ENCODE results near the gene SRGAP3.
A peak's percentile ranks its signal among the peaks of the same experiment; 100 is the strongest.
"Not testable (repeated sequence)": the region's sequence is repeated elsewhere in the genome, so short reads cannot be mapped to it uniquely, and the experiment has no call there.

The SRGAP3 gene

DNA sequence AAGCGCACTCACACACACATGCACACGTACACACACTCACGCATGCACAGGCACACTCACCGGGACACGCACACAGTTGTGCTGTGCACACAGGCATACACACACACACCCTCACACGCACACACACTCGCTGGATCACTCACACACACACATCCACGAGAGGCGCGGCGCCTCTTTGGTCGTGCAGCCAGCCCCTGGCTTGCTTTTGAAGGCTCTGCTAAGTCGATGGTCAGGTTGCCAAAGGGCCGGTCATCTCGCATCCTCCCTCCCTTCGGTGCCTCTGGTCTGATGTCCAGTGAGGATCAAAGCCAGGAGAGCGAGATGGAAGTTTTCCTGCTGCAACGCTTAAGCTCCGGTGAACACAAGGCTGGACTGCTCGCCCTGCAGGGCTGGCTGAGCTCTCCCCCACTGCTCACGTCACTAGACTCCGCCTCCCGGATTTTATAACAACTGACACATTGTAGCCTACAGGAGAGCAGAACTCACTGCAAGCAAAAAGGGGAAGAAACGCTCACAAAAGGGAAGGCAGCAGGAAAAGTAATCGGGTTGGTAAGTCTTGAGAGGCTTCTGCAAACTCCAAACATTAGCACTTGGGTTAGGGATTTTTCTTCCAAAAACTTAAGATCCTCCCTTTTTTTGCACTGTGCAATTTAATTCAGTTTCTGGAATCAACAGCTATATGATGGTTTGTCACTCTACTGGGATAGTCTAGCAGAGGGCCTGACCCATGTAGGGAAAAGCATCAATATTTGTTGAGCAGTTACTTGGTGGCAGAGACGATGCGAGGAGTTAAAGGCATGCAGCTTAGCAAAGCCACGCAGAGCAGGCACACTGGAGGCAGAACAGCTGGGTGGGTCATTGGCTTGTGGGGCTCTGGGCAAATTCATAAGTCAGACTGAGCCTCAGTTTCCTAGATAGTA, at the start of gene SRGAP3:
SRGAP3 (minus strand) TSS at position 374 of the 920 bp plus-strand sequence. CDS start 695 bp downstream, outside the sequence.
- DNase-seq (ENCODE audit: low read depth, low spot score): peak; percentile 60

DNA sequence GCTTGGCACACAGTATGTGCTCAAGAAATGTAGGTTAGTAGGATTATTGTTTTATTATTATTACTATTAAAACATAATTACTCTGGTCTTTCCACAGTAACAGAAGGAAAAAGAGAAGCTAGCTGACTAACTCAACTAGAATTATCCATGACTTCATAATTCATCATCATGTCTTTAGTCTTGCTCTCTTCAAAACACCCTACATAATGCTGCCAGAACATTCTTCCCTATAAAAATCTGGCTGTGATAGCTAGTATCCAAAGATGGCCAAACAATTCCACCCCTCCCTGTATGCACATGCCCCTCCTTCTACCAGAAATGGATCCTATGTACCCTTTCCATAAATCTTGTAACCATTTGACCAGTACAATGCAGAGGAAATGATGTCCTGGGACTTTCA, 48.8 kb upstream of the SRGAP3 start:
- DNase-seq (ENCODE audit: low read depth, low spot score): no peak

DNA sequence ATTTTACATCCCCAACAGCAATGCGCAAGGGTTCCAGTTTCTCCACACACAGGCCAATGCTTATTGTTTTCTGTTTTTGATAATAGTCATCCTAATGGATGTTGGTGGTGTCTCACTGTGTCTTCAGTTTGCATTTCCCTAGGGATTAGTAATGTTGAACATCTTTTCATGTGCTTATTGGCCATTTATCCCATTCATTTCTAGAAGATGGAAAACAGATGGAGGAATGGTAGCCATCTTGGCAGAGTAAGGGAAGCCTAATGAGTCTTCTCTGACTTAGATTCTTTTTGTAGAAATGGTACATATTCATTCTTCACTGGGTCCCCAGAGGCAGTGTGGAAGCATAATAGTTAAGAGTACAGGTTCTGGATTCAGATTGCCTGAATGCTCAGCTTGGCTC, 46.8 kb upstream of the SRGAP3 start:
- DNase-seq (ENCODE audit: low read depth, low spot score): no peak

DNA sequence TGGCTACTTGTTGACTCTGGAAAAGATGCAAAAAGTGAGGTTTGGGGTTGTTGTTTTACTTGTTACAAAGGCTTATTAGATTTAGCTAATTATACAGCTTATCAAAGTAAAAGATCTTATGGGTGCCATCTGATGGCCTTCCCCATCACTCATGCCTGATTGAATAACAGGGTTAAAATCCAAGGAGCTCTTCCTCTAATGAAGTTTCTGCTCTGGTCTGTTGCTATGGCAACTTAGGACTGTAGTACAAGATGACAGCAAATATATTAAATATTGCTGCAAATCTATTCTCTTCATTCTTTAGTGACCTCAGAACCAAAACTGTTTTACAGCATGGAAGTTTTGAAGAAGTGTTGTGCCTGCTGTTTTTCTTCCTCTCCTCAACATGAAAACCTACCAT, 45.6 kb upstream of the SRGAP3 start:
- no peak for DNase-seq (ENCODE audit: low read depth, low spot score)

DNA sequence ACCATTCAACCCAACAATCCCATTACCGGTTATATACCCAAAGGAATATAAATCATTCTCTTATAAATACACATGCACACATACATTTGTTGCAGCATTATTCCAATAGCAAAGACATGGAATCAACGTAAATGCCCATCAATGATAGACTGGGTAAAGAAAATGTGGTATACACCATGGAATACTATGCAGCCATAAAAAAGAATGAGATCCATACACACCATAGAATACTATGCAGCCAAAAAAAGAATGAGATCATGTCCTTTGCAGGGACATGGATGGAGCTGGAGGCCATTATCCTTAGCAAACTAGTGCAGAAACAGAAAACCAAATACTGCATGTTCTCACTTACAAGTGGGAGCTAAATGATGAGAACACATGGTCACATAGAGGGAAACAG, 44.5 kb upstream of the SRGAP3 start:
- not testable (repeated sequence) for DNase-seq (ENCODE audit: low read depth, low spot score)

DNA sequence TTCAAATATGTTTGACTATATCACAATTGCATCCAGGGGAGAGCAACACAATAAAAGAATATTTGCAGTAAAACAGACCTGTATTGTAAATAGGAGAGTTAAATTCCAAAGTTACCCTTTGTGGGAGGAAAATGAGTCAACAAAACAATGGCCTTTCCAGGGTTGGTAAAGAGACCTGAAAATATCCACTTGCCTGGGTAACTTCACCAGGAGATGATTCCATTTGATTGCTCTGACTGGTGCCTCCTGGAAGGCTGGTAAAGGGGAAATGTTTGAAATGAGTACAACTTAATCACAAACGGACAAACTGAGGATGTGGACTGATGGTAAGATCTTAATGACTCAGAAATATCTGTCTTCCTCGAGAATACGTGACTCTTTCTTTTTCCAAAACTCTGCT, 43.6 kb upstream of the SRGAP3 start:
- no peak for DNase-seq (ENCODE audit: low read depth, low spot score)

DNA sequence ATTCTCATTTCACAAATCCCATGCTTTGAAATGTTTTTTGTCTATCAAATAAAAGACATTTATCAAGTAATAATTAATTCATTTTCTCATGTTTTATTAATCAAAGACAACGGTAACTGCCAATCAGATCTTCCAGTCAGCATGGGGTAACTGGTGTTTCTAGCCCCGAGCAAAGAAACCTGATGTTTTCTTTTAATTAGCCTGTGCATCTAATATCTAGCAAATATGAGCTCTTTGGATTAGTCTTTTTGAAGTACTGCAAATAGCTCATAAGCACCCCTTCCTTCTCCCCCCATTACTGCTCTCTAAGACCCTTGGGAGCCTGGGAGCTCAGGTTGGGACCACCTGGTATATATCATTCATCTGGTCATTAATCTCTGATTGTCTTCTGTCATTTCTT, 43.1 kb upstream of the SRGAP3 start:
- DNase-seq (ENCODE audit: low read depth, low spot score): no peak

DNA sequence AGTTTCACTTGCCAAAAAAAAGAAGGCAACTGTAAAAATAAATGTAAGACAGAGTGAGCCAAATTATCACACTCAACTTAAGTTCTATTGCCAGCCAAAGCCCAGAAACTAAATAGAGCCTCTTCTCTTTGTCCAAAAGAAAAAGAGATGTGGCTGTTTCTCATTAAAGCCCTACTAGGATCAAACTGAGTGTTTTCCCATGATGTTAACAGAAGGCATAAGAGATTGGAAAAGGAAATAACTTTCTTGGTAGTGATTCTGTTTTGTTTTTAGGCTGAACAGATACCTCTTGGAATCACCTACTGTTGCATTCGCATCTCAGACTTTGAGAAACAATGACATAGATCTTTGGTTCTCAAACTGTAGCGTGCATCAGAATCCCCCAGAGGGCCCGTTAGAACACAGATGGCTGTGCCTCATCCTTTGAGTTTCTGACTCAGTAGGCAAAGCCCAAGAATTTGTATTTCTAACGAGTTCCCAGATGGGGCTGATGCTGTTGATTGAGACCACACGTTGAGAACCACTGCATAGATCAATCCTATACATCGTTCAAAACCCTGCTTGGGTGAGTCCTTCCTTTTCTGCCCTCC, 42.5 kb upstream of the SRGAP3 start:
- no peak for DNase-seq (ENCODE audit: low read depth, low spot score)

DNA sequence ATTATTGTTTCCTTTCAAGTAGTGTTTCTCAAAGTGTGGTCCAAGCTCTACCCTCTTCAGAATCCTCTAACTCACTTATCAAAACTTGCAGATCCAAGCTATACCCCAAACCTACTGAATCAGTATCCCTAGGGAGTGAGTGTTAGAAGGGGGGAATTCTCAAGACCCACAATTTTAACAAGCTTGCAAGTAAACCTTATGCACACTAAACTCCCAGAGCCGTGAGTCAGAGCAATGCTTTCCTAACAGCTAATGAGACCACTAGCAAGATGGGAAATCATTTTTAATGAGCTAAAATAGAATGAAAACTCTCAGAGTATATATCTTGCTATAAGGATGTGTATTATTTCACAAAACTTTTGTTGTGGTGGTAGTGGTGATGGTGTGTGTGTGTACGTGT, 41.1 kb upstream of the SRGAP3 start:
- no peak for DNase-seq (ENCODE audit: low read depth, low spot score)

DNA sequence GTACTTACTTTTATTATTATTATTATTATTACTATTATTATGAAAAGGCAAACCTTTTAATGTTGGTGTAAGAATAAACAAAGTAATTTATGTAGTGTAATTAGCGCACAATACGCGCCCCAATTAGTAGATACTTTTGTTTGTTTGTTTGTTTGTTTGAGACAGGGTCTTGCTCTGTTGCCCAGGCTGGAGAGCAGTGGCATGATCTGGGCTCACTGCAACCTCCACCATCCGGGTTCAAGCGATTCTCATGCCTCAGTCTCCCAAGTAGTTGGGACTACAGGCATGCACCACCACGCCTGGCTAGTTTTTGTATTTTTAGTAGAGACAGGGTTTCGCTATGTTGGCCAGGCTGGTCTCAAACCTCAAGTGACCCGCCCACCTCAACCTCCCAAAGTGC, 32.1 kb upstream of the SRGAP3 start:
- DNase-seq (ENCODE audit: low read depth, low spot score): not testable (repeated sequence)

DNA sequence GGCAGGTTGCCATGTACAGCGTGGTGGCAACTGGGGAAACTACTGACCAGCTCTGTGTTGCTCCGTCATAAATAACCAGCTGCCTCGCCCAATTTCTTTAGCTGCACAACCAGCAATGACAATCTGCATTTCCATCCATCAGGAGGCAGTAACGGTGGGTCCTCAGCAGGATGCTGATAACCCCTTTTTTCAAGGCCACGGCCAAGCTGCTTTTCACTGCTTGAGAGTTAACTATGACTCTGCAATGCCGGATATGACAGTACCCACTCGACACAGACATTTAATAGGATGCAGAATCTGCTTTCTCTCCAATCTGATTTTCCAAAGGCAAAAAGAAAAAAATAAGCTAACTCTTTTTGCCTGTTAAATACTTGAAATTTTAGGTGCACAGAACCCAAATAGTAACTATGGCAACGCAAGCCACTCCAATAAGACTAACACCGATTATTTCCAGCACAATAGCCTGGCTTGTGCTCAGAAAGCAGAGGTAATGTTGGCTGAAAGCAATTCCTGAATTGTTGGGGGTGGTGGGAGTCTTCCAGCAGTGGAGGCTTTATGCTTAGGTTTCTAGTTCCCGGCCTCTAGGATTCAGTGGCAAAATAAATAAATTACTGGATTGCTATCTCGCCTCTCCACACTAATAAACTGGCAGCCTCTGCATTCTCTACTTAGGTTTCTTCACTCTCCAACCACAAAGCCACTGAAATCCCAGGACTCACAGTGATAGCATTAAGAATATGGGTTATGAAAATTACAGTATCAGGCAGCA, 31.2 kb upstream of the SRGAP3 start:
- DNase-seq (ENCODE audit: low read depth, low spot score): no peak

DNA sequence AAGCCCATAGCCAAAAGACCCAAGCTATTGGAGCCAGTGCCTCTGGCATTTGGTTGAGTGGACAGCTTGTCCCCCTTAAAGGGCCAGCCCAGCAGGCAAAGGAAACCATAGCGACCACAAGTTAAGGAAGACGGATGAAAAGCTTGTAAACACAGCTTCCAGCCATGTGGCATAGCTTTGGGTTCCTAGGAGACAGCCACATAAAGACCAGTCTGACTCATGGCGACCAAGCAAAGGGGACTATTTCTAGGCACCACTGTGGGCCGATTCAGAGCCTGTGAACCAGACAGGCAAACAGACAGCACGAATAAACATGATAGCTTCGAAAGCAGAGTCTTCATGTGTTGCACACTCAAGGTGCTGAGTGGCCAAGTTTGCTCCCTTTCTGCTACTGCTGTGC, 30.5 kb upstream of the SRGAP3 start:
- DNase-seq (ENCODE audit: low read depth, low spot score): no peak

DNA sequence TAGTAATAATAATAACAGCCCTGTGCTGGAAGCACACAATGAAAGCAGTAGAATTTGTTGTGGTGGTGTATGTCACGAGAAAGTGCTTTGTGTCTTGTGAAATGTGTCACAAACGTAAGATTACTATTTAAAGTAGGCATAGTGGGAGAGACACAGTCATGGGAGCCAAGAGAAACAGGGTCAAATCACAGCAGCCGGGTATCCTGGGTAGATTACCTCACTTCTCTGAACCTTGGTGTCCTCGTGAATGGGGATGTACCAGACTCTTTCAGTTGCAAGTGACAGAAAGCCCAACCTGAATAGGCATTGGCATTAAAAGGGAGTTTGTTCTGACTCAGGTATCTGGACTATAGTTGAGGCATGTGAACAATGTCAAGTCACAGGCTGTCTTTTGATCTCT, 29.1 kb upstream of the SRGAP3 start:
- DNase-seq (ENCODE audit: low read depth, low spot score): no peak

DNA sequence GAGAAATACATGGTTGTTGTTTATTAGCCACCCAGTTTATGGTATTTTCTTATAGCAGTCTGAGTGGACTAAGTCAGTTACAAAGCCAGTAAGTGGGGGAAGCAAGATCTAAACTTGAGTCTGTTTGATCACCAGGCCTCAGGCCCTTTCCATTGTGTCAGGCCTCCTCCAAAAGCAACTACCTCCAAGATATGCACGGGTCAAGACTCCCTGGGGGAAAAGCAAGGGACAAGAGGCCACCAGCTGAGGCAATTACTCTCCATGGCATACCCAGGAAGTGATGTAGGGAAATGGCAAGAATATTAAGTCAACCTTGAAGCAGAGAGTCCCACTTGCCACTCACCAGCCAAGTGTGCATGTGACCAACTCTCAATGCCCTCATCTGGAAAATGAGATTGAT, 28.6 kb upstream of the SRGAP3 start:
- DNase-seq (ENCODE audit: low read depth, low spot score): no peak

DNA sequence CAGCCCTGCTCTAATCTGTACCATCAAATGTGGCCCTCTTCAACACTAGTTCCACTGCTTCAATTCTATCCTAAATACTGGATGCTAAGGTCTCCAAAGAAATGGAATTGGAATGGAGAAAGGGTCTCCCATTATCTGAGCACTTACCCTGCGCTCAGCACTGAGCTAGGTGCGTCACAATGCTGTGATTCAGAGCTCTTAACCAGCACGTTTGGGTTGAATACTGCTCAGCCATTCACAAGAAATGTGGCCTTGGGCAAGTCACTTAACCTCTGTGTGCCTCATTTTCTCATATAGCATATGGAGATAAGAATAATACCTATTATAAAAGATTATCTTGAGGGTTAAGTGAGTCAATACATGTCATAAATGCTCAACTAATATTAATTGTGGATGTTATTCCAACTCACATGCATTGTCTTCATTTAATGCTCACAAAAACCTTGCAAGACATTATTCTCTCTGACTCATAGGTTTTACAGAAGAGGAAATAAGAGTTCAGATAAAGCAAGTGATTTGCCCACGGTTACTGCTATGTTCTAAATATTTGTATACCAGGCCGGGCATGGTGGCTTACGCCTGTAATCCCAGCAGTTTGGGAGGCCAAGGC, 27.4 kb upstream of the SRGAP3 start:
- DNase-seq (ENCODE audit: low read depth, low spot score): no peak

DNA sequence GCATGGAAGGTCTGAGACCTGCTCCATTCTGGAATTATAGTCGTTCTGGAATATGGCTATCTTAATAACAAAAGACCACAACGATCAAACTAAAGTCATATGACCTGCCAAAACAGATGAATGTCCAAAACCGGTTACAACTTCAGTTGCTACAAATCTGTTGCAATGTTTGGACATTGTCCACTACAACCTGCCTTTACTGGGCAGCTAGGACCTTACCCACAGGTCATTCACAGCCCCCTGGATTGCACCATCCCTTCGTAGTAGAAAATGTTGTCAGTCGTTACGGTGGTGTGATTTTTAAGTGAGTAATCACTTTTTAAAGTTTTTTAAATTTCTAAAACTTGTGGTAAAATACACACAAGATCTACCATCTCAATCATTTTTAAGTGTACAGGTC, 22.5 kb upstream of the SRGAP3 start:
- DNase-seq (ENCODE audit: low read depth, low spot score): no peak

DNA sequence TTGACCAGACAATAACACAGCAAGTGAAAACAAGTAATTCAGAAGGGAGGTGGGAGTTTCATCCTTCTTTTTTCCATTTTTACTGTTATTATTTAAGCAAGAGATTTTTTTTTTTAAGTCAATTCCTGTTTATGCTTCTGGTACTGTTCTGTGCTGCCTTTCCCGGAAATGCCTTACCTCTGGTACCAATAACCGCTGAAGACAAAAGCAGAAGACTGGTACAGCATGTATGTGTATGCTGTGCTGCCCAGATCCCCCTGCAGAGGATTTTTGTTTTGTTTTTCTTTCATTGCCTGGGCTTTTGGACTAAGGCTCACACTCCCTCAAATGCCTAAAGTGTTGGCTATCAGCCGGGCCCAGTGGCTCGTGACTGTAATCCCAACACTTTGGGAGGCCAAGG, 21.3 kb upstream of the SRGAP3 start:
- DNase-seq (ENCODE audit: low read depth, low spot score): no peak

DNA sequence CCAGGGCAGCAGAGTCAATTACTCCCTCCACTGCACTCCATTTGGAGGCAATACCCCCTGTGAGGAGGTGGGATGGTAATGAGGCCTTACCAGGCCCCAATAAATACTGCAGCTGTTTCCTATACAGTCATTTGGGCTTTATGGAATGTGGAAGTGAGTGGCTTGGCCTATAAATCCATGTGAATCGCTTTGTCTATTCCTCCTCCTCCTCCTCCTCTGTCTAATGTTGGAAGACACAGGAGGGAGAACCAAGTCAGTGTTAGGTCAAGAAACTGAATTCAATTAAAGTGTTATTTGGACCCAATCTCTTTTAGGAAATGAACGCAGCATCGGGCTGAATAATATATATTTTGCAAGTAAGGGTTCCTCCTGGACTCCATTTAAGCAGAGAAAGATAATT, 17.3 kb upstream of the SRGAP3 start:
- no peak for DNase-seq (ENCODE audit: low read depth, low spot score)

DNA sequence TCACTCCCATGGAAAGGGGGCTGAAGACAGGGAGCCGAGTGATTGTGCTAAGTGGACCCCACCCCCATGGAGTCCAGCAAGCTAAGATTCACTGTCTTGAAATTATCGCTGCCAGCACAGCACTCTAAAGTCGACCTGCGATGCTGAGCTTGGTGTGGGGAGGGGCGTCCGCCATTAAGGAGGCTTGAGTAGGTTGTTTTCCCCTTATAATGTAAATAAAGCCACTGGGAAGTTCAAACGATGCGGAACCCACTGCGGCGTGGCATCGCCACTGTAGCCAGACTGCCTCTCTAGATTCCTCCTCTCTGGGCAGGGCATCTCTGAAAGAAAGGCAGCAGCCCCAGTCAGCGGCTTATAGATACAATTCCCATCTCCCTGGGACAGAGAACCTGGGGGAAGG, 10.9 kb upstream of the SRGAP3 start:
- no peak for DNase-seq (ENCODE audit: low read depth, low spot score)

DNA sequence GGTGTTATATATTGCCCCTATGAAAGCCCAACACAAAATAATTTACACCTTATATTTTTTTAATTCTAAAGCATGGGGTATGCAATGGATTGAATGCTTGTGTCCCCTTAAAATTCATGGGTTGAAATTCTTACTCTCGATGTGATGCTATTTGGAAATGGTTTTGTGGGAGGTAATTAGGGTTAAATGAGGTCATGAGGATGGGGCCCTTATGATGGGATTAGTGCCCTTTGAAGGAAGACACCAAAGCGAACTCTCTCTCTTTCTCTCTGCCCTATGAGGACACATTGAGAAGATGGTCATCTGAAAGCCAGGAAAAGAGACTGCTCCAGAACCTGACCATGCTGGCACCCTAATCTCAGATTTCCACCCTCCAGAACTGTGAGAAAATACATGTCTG, 7.6 kb upstream of the SRGAP3 start:
- no peak for DNase-seq (ENCODE audit: low read depth, low spot score)

DNA sequence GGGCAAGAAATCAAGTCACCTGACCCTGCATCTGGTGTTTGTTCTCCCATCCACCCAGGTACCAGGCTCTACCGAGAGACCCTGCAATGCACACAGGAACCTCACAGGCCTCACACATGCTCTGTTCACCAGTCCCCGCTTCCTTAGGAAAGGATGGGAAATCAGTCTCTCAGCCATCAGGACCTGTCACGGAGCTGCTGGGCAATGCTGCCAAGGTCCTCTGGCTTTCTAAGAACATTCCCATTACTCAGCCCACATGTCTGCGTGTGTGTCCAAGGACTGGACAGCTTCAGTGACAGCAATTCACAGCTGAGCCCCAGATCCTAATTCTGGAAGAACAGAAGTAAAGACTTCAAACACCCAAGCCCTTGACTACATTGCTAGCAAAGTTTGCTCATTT, 6.5 kb upstream of the SRGAP3 start:
- DNase-seq (ENCODE audit: low read depth, low spot score): no peak

DNA sequence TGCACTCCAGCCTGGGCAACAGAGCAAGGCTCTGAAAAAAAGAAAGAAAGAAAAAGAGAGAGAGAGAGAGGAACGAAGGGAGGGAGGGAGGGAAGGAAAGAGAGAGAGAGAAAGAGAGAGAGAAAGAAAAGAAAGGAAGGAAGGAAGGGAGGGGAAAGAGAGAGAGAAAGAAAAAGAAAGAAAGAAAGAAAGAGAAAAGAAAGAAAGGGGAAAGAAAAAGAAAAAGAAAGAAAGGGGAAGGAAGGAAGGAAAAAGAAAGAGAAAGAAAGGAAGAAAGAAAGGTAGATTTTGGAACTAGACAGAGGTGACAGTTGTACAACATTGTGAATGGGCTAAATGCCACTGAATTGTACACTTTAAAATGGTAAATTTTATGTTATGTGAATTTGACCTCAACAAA, 5.3 kb upstream of the SRGAP3 start:
- no peak for DNase-seq (ENCODE audit: low read depth, low spot score)
